ENCODE measurements around the gene P2RY11. TPM values are rescaled to one million over a fixed set of nuclear protein-coding genes. Genes with fewer than 3 reads are reported as not detected.

P2RY11 gene
- total RNA-seq, 1 experiment from 2014 or later = 5.5 TPM

GRCh38 chr19:10138879-10139795 lies 27.6 kb downstream of the P2RY11 start:
- no peak for DNase-seq (ENCODE audit: low spot score)

DNA sequence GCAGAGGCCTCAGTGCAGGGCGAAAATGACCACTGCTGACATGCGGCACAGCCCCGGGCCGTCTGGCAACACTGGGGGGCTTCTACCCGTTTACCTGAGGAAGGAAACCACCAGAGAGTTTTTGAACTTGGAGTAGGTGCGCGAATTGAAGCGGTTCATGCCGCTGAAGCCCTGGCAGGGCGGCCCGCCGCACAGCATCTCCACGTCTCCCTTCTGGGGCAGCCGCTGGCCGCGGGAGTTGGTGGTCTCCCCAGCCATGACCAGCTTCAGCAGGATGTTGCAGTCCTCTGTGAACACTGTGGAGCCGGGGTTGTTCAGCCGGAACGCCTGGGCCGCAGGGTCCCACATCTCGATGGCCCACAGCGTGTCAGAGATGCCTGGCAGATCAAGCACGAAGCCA lies 28.5 kb downstream of the P2RY11 start:
- no peak for DNase-seq (ENCODE audit: low spot score)

DNA sequence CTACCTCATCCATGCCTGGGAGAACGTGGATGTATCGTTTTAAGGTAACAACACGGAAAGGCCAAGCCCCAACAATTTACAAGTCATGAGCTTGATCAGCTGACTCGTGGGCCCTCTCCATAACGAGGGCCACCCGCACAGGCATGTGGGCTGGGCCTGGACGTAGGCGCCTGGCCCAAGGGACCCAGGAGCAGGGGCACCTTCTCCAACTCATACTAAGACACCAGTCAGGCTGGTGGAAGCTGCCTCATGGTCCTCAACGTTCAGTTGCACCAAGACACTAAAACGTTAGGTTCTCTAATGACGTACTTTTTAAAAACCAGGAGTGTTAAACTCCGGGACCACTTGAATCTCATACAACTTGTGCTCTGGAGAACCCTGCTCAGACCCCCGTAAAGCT lies 30.0 kb downstream of the P2RY11 start:
- no peak for DNase-seq (ENCODE audit: low spot score)

DNA sequence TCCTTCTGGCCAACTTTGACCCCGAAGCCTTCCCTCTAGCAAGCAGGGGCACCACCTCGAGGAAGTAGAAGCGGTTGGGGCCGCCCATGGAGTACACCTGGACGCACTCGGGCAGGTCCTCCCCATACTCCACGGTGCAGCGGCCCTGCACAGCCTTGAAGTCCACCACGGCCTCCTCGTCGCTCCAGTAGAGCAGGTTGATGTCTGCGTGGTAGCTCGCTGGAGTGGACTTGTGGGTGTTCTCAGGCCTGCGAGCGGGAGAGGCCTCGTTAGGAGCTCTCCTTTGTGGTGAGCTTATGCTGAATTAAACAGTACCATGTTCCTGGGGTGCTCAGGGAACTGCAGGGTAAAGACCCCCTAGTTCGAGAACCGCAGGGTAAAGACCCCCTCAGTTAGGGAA lies 30.5 kb downstream of the P2RY11 start:
- no peak for DNase-seq (ENCODE audit: low spot score)

DNA sequence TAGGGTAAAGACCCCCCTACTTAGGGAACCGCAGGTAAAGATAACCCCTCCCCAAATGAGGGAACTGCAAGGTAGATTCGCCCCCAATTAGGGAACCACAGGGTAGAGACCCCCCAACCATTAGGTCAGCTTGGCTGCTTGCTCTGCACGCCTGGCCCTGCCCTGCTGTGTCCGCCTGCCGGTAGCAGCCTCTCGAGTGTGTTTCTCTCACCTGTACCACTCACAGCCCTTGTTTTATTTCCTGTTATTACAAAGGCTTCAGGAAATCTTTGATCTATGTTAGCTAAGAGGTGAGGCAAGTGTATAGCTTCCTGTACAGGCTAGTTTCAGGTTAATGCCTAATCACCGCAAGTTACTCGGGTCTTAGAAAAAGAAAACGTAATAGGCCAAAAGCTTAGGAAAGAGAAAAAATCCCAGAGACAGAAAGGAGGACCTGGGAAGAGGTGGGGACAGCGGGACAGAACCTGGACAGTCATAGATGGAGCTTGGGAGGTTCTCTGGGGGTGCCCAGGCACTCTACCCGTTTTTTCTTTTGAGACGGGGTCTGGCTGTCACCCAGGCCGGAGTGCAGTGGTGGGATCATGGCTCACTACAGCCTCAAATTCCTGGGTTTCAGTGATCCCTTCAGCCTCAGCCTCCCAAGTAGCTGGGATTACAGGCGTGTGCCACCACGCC lies 31.3 kb downstream of the P2RY11 start:
- no peak for DNase-seq (ENCODE audit: low spot score)

DNA sequence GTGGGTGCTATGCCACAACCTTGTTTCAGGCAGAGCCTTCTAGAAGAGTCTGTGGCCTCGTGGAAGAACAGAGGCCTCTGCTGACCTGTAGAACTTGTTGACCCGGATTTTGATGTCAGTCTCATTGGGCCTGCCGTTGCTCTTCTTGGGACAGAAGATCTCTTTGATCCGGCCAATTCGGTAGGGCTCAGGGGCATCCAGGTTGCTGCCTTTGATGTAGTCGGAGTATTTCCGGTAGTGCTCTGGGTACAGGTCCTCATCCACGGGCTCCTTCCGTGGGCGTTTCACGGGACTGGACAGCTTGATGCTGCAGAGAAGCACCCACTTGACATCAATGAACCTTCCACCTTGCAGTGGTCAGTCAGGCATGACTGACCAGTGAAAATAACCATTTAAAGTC lies 32.2 kb downstream of the P2RY11 start:
- no peak for DNase-seq (ENCODE audit: low spot score)

- no peak for DNase-seq (ENCODE audit: low spot score)
Observed at GRCh38 chr19:10144361-10144760, 32.9 kb downstream of the P2RY11 start.

- DNase-seq (ENCODE audit: low spot score) = no peak
Observed at GRCh38 chr19:10145031-10145430, 33.5 kb downstream of the P2RY11 start.

DNA sequence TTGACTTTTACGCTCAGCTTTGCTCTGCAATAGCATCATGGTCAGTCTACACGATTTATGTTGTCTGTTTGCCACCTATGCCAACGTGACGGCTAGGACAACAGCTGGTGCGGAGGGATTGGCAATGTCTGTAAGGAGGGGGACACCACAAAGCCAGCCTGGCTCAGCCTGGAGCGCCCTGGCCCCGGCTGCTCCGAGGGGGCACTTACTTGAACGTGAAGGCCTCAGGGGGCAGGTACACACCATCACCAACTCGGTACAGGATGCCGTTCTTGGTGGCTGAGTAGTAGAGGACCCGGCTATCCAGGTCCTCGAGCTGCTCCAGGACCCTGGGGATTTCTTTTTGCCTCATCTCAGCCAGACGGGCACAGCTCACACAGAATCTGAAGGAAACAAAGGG lies 34.6 kb downstream of the P2RY11 start:
- DNase-seq (ENCODE audit: low spot score) = no peak

DNA sequence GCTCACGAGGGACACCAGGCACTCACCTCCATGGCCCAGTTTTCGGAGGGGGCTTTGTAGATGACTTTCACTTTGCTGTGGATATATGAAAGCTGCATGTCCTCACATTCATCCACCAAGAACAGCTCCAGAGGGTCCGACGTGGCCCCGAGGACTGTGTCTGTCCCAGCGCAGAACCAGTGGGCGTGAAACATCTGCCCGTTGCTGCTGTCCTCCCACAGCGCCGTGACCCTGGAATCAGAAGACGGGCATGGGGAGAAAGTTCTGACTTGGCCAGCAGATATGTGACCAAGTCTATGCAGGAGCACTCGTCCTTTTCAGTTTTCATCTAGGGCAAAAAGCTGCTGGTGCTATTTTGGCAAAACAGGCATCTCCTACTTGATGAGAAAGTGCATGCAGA lies 37.9 kb downstream of the P2RY11 start:
- DNase-seq (ENCODE audit: low spot score) = no peak

DNA sequence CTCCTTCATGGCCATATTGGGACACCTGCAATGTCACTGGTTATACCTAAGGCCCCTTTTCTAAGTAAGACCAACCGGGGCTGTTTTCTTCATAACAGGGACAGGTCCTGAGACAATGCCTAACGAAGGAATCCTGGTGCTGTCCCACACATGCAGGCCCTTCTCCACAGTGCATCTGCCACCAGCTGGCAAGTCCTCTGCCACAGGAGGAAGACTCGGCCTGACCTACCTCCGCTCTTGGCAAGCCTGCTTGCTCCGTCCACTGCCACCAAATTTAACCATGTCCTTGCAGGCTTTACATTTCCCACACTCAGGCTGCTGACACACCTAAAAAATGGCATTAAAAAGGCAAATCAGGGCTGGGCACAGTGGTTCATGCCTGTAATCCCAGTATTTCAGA lies 40.0 kb downstream of the P2RY11 start:
- no peak for DNase-seq (ENCODE audit: low spot score)

GRCh38 chr19:10152100-10152499 lies 40.6 kb downstream of the P2RY11 start:
- DNase-seq (ENCODE audit: low spot score) = no peak

DNA sequence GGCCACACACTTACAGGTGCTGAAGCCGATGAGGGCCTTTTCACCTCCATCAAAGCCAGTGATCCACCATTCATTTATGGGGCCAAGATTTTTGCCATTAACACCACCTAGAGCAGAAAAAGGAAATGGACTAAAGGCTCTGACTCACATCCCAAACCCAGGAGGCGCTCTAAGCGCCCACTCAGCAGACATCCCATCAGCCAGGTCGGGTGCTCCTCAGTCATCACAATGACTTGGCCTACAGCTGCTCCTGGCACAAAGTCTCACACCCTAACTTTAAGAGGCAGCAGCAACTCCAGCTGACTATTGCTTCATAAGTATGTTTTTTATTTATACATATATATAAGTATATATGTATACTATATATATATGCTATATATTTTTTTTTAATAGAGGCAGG lies 44.3 kb downstream of the P2RY11 start:
- DNase-seq (ENCODE audit: low spot score) = no peak

GRCh38 chr19:10158071-10158470 lies 46.6 kb downstream of the P2RY11 start:
- no peak for DNase-seq (ENCODE audit: low spot score)

DNA sequence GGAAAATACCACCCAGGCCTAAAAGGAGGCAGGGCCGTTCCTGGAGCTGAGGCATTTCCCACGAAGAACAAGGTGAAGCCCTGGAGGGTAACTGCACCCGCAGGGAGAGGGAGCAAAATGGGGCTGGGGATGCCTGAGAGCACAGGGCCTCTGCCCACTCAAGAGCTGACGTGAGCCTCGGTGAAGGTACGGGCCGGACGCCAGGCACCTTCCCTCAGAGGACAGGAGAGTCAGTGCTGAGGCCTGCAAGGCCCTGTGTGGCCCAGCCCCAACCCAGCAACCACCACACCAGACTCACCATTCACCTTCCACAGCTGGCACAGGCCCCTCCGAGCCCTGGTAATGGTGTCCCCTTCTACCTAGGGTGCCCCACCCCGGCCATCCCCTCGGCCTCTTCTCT lies 47.0 kb downstream of the P2RY11 start:
- DNase-seq (ENCODE audit: low spot score) = no peak

DNA sequence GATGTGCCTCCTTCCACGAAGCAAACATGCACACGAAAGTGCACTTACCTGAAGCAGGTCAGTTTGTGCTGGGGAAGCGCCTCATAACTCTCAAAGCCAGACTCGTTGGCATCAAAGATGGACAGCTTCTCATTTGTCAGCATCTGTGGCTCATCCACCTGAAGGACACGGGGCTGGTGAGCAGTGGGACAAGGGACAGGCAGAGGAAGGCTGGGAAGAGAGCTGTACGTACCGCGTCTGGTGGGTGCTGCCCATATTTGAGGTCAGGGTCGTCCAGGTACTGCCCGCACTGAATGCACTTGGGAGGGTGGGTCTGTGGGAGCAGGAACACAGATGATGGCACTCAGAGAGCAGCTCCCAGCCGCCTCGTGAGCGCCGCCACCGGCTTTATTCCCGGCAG lies 48.1 kb downstream of the P2RY11 start:
- DNase-seq (ENCODE audit: low spot score) = no peak

- no peak for DNase-seq (ENCODE audit: low spot score)
Observed at GRCh38 chr19:10163536-10163935, 52.0 kb downstream of the P2RY11 start.

Small RNA genes lying within 50 kb of the gene (small RNA-seq; reads per million reads assigned to genes)
- gene SNORD105 (23.1 reads per million, percentile 92 among the genes with 10 or more reads in this experiment), gene SNORD105B (3,759 reads per million, percentile 100 among the genes with 10 or more reads in this experiment)

Other genes with a start within 250 kb of the P2RY11 start
- not detected in 2 replicates for gene OLFM2, start 175.2 kb upstream of the P2RY11 start, total RNA-seq (2014; rRNA removed; shearing (Covaris generic))
- gene COL5A3, start 101.2 kb upstream of the P2RY11 start, total RNA-seq (2014; rRNA removed; shearing (Covaris generic)) = not detected in 2 replicates
- gene RDH8, start 98.2 kb upstream of the P2RY11 start, total RNA-seq (2014; rRNA removed; shearing (Covaris generic)) = not detected in 2 replicates
- gene SHFL, start 25.4 kb upstream of the P2RY11 start, total RNA-seq (2014; rRNA removed; shearing (Covaris generic)) = 12.9 and 16.9 TPM in 2 replicates
- gene ANGPTL6, start 9.0 kb upstream of the P2RY11 start, total RNA-seq (2014; rRNA removed; shearing (Covaris generic)) = 0.34 and 1.6 TPM in 2 replicates
- gene PPAN, start 5.3 kb upstream of the P2RY11 start, total RNA-seq (2014; rRNA removed; shearing (Covaris generic)) = 90.3 and 97.0 TPM in 2 replicates
- gene EIF3G, start 8.2 kb downstream of the P2RY11 start, total RNA-seq (2014; rRNA removed; shearing (Covaris generic)) = 288 and 299 TPM in 2 replicates
- 105 and 136 TPM in 2 replicates for gene DNMT1, start 83.3 kb downstream of the P2RY11 start, total RNA-seq (2014; rRNA removed; shearing (Covaris generic))
- 0.91 and 1.4 TPM in 2 replicates for gene S1PR2, start 119.6 kb downstream of the P2RY11 start, total RNA-seq (2014; rRNA removed; shearing (Covaris generic))
- 201 and 220 TPM in 2 replicates for gene MRPL4, start 140.5 kb downstream of the P2RY11 start, total RNA-seq (2014; rRNA removed; shearing (Covaris generic))
- gene ICAM1, start 159.4 kb downstream of the P2RY11 start, total RNA-seq (2014; rRNA removed; shearing (Covaris generic)) = 4.6 and 4.8 TPM in 2 replicates
- 0.69 TPM in 1 of 2 replicates, not detected in the other for gene ICAM4, start 175.3 kb downstream of the P2RY11 start, total RNA-seq (2014; rRNA removed; shearing (Covaris generic))
- gene ICAM5, start 178.3 kb downstream of the P2RY11 start, total RNA-seq (2014; rRNA removed; shearing (Covaris generic)) = 0.34 and 0.56 TPM in 2 replicates
- 0.16 and 0.51 TPM in 2 replicates for gene ZGLP1, start 198.1 kb downstream of the P2RY11 start, total RNA-seq (2014; rRNA removed; shearing (Covaris generic))
- gene FDX2, start 204.3 kb downstream of the P2RY11 start, total RNA-seq (2014; rRNA removed; shearing (Covaris generic)) = 50.2 and 50.9 TPM in 2 replicates
- 35.5 and 45.3 TPM in 2 replicates for gene RAVER1, start 221.8 kb downstream of the P2RY11 start, total RNA-seq (2014; rRNA removed; shearing (Covaris generic))
- gene ICAM3, start 227.9 kb downstream of the P2RY11 start, total RNA-seq (2014; rRNA removed; shearing (Covaris generic)) = 11.0 and 18.2 TPM in 2 replicates

Data from HT-29 (cell line).